ENCODE measurements around the gene AK2.
A peak's percentile ranks its signal among the peaks of the same experiment; 100 is the strongest.
"Not testable (repeated sequence)": the region's sequence is repeated elsewhere in the genome, so short reads cannot be mapped to it uniquely, and the experiment has no call there.

Gene AK2

GRCh38 chr1:33036526-33037503, at the start of gene AK2:
Gene AK2, minus strand, starts transcription at chr1:33036883. Its CDS starts 55 bp downstream, at chr1:33036828.
- DNase-seq, result peak; percentile 97

- DNase-seq, result peak; percentile 33 to 62
Observed at GRCh38 chr1:33086384-33086850, 49.7 kb upstream of the AK2 start.

- no peak for DNase-seq
Observed at GRCh38 chr1:33085332-33085731, 48.6 kb upstream of the AK2 start.

GRCh38 chr1:33082575-33083108, 46.0 kb upstream of the AK2 start:
- DNase-seq, result no peak

GRCh38 chr1:33081554-33082305, 45.0 kb upstream of the AK2 start:
- no peak for DNase-seq

- DNase-seq, result peak; percentile 77 to 95
Observed at GRCh38 chr1:33080885-33081553, 44.3 kb upstream of the AK2 start, which contains the start of gene AZIN2. Gene AZIN2, plus strand, starts transcription at chr1:33081153. Its CDS starts 1,097 bp downstream, at chr1:33082250.

GRCh38 chr1:33080373-33080772, 43.7 kb upstream of the AK2 start:
- no peak for DNase-seq

GRCh38 chr1:33078030-33078591, 41.4 kb upstream of the AK2 start:
- no peak for DNase-seq

- no peak for DNase-seq
Observed at GRCh38 chr1:33074193-33074945, 37.7 kb upstream of the AK2 start.

GRCh38 chr1:33072707-33073106, 36.0 kb upstream of the AK2 start:
- DNase-seq, result no peak

- no peak for DNase-seq
Observed at GRCh38 chr1:33070628-33071027, 33.9 kb upstream of the AK2 start.

- not testable (repeated sequence) for DNase-seq
Observed at GRCh38 chr1:33068108-33068507, 31.4 kb upstream of the AK2 start.

- DNase-seq, result not testable (repeated sequence)
Observed at GRCh38 chr1:33066477-33066876, 29.8 kb upstream of the AK2 start.

- no peak for DNase-seq
Observed at GRCh38 chr1:33065301-33065700, 28.6 kb upstream of the AK2 start.

- DNase-seq, result not testable (repeated sequence)
Observed at GRCh38 chr1:33064284-33064683, 27.6 kb upstream of the AK2 start.

- no peak for DNase-seq
Observed at GRCh38 chr1:33061834-33062233, 25.2 kb upstream of the AK2 start.

GRCh38 chr1:33060579-33061083, 23.9 kb upstream of the AK2 start:
- DNase-seq, result peak in 1 of 2 experiments; percentile 31

- DNase-seq, result no peak
Observed at GRCh38 chr1:33057095-33057494, 20.4 kb upstream of the AK2 start.

- no peak for DNase-seq
Observed at GRCh38 chr1:33056426-33056825, 19.7 kb upstream of the AK2 start.

- DNase-seq, result peak; percentile 27 to 64
Observed at GRCh38 chr1:33055210-33056008, 18.7 kb upstream of the AK2 start.
